SH-SY5Y (cell line): ENCODE data around the gene GPRIN3.

Experiments
- GATA2 ChIP-seq: IDR thresholded peaks from 2 replicates; pipeline ENCODE4 v1.6.1; 2011; ENCODE audit warnings: mild to moderate bottlenecking, low read depth, low read length
- GATA3 ChIP-seq: IDR thresholded peaks from 2 replicates; pipeline ENCODE4 v1.6.1; 2011; ENCODE audit warnings: low read depth, mild to moderate bottlenecking, low read length, moderate library complexity

Gene GPRIN3

DNA sequence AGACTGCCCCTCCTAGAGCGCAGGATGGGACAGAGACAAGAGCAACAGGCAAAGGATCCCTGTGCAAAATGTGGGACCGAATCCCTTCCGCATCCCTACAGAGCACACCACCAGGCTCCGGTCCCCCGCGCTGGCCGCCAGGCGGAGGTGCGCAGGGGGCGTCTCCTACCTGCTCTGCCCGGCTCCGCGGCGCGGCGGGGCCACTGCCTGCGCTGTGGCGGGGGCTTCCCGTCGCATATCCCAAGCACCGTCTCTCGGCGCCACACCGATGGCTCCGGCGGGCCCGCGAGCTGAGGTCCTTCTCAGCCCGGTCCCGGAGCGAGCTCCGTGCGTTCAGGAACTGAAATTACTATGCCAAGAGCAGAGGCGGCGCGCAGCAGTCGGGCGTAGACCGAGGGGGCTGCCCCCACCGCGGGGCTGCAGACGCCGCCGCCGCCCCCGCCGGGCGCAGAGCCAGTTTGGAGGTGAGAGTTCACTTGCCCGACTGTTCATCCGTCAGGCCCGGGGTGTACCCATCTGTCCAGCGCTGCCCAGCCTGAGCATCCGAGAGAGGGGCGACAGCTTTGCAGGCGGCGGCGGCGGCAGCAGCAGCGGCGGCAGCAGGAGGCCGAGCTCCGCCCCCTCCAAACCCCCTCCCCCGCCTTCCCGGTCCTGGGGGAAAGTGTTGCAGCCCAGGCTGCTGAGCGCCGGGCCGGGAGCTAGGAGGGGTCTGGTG, at the start of gene GPRIN3:
GPRIN3 (minus strand) TSS at position 355 of the 715 bp plus-strand sequence. CDS start 57,690 bp downstream, outside the sequence.
- TF ChIP-seq GATA3 = no peak
- TF ChIP-seq GATA2 = no peak; the same call in 1 of the 2 replicates

DNA sequence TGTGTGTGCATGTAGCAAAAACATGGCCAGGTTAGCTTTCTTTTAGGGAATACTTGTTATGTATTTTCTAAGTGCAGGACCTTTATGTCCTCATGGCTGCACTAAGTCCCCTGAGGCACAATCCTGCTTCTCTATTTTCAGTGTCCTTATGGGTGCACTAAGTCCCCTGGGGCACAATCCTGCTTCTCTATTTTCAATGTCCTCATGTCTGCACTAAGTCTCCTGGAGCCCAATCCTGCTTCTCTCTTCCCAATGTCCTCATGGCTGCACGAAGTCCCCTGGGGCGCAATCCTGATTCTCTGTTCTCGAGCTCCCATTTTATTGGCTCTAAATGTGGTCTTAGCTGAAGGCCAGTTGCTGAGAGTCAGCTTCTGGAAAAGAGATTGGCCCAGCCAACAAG, 49.7 kb upstream of the GPRIN3 start:
- TF ChIP-seq GATA2 (no peak), GATA3 (no peak)

DNA sequence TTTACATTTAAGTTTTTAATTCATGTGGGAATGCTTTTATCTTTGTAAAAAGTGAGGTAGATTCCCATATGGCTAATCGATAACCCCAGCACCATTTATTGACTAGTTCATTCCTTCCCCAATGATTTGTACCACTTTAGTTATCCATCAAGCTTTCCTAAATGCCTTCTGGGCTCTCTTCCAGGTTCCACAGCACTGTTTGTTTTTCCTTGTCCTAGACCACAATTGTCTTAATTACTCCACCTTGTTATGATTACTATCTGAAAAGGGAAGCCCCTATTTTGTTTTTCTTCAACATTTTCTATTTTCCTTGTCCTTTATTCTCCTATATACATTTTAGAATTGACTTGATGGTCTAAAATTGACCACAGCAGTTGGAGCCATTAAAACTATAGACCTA, 48.5 kb upstream of the GPRIN3 start:
- TF ChIP-seq GATA2 = no peak
- no peak for TF ChIP-seq GATA3

DNA sequence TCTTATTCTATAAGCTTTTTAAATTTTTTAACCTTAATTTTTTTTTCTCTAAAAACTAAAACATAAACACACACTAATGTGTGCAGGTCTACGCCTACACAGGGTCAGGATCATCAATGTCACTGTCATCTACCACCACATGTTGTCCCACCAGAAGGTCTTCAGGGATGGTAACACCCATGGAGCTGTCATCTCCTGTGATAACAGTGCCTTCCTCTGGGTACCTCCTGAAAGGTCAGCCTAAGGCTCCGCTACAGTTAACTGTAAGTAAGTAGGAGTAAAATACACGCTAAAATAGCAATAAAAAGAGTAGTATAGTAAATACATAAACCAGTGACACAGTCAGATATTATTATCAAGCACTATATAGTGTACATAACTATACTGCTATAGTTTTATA, 45.9 kb upstream of the GPRIN3 start:
- no peak for TF ChIP-seq GATA2
- no peak for TF ChIP-seq GATA3

DNA sequence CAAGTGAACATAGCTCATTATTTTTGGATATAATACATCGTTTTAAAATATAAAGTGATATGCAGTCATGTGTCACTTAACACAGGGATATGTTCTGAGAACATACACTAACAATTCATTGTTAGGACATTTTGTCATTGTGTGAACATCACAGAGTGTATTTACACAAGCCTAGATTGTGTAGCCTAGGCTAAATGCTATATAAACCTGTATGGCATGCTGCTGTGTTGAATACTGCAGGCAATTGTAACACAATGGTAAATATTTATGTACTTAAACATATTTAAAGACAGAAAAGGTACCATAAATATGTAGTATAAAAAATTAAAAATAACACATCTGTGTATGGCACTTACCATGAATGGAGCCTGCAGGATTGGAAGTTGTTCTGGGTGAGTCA, 44.9 kb upstream of the GPRIN3 start:
- no peak for TF ChIP-seq GATA2
- no peak for TF ChIP-seq GATA3

DNA sequence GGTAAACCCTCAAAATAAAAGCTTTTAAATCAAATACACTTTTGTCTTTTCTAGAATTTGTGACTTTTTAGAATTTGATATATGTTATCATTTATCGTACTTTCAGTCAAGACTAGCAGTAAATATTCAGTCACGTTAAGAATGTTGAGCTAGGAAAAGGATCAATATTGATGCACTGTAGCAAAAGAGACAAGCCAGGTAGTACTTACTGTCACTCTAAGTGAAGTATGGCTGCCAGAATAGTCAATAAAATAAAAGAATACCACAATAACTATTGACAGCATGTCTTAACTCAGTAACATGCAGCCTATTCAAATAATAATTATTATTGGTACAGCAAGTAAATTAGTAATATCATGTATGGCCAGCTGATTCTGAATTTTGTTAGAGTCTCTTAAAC, 43.6 kb upstream of the GPRIN3 start:
- TF ChIP-seq GATA3 (no peak), GATA2 (no peak)

DNA sequence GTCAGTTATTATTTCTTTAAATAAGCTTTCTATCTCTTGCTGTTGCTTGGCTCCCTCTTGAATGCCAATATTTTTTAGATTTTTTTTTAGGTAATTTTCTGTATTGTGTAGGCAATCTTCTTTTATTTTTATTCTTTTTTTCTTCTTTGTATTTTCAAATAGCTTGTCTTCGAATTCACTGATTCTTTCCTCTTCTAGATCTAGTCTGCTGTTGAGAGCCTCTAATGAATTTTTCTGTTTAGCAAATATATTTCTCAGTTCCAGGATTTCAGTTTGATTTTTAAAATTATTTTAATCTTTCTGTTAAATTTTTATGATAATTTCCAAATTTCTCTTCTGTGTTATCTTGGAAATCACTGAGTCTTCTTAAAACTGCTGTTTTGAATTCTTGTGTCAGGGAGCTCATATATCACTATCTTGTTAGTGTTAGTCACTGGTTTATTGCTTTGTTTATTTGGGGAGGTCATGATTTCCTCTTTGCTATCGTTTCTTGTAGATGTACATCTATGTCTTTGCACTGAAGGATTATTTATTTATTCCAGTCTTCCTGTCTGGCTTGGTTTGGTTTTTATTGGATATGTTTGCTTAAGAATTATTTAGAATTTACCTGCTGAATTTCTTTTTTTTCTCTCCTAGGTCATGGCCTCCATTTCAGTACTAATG, 39.9 kb upstream of the GPRIN3 start:
- TF ChIP-seq GATA3 (no peak), GATA2 (no peak)

DNA sequence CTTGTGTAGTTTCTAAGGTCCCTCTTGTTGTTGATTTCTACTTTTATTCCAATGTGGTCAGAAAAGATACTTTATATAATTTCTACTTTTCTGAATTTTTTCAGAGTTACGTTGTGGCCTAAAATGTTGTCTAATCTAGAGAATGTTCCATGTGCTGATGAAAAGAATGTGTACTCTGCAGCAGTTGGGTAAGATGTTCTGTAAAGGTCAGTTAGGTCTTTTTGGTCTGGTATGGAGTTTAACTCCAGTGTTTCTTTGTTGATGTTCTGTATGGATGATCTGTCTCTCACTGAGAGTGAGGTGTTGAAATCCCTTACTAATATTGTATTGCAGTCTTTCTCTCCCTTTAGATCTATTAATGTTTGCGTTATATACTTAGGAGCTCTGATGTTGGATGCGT, 37.0 kb upstream of the GPRIN3 start:
- no peak for TF ChIP-seq GATA2
- TF ChIP-seq GATA3 = no peak

DNA sequence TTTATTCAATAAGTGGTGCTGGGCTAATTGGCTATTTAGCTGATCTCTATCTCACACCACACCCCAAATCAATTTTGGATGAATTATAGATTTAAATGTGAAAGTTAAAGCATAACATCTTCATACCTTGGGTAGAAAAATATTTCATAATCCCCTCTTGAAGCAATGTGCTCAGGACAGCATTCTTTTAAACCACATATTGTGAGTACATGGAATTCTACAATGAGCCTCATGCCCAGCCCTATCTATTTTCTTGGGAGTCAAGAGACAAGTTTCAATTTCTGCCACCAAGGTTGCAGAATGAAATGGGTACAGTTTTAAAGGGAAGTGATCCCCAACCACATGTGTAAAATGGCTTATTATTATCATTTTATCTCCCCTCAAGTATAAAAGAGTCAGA, 30.6 kb upstream of the GPRIN3 start:
- TF ChIP-seq GATA2 (no peak), GATA3 (no peak)

DNA sequence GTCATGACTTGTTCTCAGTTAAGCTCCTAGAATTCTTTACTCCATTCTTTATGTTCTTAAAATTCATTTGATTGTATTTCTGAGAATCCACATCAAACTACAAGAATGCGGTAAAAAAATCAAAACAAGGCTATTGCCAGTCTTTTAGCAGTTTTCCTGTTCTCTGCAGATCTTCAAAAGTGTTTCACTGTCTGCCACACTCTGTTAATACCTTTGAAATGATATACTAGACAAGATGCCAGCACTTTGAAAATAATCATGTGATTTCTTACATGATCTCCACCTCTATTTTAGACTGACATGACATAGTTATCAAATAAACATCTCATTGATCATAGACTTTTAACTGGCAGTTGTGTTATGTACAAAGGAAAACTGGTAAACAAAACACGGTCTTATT, 30.1 kb upstream of the GPRIN3 start:
- TF ChIP-seq GATA2 = no peak
- TF ChIP-seq GATA3 = no peak

DNA sequence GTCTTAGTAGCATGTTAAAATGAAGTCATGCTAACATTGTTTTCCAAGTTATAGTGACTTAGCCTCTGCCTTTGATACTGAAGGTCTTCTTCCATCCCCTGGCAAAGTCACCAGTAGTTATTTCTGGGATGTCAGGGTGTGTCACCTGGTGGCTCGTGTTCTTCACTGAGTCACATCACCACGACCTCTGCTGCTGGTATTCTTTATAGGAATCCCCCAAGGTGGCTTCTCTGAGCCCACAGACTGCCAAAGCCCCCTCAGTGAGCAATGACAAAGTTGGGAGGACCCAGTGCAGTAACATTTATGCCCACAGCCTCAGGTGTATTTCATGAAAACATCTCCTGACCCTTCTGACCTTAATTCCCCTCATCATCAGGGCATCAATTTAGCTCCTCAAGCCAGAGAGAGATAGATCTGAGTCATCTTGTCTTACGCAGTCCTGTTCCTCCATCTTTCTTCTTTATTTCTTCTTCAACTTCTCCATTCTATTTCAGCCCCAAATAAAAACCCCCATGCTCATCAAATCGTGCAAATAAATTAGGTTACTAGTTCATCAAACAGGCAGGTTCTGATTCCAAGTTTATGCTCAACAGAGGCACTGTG, 29.3 kb upstream of the GPRIN3 start:
- no peak for TF ChIP-seq GATA3
- TF ChIP-seq GATA2 = no peak

DNA sequence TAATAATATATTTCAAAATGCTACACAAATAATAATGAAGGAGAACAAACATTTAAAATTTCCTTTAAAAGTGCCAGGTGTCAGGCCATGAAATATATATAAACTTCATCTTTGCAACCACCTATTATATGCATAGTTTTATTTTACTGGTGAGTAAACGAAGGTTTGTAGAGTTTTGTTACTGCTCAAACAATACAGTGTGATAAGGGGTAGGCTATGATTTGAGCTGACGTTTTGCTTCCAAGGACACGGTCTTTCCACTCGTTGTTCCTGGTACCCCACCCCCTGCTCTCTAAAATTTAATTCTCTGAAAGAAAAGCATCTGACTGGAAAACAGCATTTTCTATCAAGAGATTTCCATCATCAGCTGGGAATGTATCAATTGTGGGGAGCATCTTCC, 27.2 kb upstream of the GPRIN3 start:
- TF ChIP-seq GATA3 (no peak), GATA2 (no peak)

DNA sequence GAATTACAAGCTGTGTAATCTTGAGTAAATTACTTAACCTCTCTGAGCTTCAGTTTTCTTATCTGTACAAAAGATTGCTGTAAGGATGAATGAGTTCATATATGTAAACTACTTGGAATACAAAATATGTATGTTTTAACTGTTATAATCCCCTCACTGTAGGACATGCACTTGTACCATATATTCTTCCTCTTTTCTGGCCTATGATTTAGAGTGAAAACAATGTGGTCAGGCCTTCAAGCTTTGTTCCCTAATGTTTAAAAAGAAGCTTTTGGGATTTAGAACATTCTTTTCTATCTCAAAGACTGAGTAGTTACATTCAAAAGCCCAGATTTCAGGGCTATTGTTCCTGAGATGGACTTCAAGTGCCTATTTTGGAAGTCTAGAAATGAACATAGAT, 26.7 kb upstream of the GPRIN3 start:
- TF ChIP-seq GATA2 = no peak
- TF ChIP-seq GATA3 = no peak

DNA sequence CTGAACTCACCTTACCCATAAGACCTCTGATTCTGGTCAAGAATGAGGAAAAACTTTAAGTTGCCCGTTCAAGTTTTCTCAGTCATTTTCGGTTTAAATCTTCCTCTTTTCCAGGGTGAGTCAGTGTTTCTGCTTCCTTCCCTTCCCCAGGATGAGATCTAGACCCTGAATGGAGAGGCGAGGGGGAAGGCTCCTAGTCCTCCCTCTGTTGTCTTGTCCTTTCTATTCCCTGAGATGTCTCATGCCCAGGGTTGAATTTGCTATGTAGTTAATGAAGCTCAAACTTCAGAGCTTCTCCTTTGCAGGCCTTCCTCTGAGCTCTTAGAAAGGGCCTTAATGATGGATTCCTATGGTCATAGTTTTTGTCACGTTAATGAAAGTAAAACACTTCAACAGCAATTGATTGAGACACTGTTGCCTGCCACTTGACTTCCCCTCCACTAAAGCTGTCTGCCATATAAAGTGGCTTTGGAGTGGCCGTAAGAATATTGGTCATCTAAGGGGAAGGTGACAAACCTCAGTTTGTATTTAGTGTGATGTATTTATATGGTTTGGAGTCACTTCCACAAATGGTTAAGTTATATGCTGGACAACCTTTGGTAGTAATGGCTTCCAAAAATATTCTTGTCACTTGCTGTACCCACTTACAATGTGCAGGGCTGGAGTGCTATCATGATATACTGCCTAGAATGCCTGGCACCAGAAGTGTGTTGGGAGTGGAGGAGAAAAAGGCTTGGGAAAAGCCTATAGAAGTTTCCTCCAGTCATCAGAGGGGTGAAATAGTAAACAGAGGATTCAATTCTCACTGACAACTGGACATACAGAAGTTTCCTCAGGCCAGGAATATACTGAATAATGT, 24.3 kb upstream of the GPRIN3 start:
- no peak for TF ChIP-seq GATA2
- TF ChIP-seq GATA3 = no peak

DNA sequence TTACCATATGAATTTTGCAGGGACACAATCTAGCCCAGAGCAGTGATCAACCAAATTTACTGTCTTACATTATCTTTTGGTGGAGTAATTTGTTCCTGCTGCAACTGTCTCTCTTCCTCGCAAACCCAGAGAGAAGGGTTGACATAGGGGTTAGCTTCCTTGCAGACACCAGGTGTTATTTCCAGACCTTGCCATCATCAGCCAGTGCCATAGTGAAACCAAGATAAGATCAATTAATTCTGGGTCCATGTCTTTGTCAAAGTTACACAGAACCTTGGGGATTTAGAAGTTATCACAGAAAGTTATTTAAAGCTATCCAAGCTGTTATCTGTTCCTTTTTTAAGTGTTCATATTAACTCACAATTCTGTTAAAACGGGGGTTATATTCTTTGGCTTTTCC, 23.6 kb upstream of the GPRIN3 start:
- TF ChIP-seq GATA2 (no peak), GATA3 (no peak)
